Measurements from ENCODE around the gene CALHM4.

DNA sequence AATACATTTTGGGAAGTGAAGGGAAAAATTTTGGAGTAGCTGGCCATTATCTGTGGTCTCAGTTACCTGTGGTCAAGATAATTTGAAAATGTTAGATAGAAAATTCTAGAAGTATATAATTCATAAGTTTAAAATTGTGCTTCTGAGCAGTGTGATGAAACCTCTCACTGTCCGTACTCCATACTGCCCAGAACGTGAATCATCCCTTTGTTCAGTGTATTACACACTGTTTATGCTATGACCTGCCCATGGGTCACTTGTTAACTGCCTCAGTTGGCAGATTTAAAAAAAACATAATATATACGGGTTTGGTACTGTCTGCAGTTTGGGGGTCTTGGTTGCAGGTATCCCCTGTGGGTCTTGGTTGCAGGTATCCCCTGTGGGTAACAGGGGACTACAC is 46.2 kb upstream of the CALHM4 start:
- TF ChIP-seq, protein P1, sequence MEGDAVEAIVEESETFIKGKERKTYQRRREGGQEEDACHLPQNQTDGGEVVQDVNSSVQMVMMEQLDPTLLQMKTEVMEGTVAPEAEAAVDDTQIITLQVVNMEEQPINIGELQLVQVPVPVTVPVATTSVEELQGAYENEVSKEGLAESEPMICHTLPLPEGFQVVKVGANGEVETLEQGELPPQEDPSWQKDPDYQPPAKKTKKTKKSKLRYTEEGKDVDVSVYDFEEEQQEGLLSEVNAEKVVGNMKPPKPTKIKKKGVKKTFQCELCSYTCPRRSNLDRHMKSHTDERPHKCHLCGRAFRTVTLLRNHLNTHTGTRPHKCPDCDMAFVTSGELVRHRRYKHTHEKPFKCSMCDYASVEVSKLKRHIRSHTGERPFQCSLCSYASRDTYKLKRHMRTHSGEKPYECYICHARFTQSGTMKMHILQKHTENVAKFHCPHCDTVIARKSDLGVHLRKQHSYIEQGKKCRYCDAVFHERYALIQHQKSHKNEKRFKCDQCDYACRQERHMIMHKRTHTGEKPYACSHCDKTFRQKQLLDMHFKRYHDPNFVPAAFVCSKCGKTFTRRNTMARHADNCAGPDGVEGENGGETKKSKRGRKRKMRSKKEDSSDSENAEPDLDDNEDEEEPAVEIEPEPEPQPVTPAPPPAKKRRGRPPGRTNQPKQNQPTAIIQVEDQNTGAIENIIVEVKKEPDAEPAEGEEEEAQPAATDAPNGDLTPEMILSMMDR (conservative IDR thresholded peaks at IDR 0.05; ENCODE audit: low read depth, low read length): no peak
- TF ChIP-seq EZH2 (IDR thresholded peaks at IDR 0.05; ENCODE audit: low read length, unreplicated experiment) (no peak), EZH2phosphoT487 (IDR thresholded peaks at IDR 0.05; ENCODE audit: borderline replicate concordance, low read length) (no peak)
